CD4-positive, alpha-beta T cell treated with Interleukin-4 for 1 hour (primary cell): ENCODE data around the gene LYPD3.

Experiments
- DNase-seq, 2 donors: peaks; one replicate each; pipeline ENCODE4 v3.0.0-alpha.2; 2020 to 2022

Gene LYPD3

DNA sequence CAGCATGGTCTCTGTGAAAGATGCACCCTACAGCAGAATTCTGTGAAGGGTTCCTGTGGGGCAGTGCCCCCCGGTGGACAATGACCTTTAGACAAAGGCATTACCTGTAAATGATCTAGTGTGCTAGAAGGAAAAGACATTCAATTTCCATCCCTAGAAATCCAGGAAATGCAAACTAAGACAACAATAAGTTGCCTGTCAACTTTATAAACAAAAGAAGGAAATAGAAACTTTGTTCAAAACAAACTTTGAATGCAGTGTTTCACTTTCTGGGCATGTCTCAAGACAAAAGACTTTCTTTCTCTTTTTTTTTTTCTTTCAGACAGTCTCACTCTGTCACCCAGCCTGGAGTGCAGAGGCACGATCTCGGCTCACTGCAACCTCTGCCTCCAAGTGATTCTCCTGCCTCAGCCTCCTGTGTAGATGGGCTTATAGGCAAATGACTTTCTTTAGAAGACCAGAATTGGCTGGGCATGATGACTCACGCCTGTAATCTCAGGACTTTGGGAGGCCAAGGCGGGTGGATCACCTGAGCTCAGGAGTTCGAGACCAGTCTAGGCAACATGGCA is 35.2 kb downstream of the LYPD3 start:
- no peak for DNase-seq

DNA sequence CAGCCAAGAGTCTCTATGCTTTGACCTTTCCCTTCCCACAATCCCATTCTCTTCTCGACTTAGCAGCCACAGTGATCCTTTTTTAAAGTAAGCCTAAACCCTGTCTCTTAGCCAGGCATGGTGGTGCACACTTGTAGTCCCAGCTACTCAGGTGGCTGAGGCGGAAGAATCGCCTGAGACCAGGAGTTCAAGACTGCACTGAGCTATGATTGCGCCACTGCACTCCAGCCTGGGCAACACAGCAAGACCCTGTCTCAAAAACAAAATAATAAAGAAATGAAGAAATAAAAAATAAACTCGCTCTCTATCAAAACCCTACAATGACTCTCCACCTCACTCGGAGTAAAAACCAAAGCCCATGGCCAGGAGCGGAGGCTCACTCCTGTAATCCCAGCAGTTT is 36.0 kb downstream of the LYPD3 start:
- DNase-seq = no peak

DNA sequence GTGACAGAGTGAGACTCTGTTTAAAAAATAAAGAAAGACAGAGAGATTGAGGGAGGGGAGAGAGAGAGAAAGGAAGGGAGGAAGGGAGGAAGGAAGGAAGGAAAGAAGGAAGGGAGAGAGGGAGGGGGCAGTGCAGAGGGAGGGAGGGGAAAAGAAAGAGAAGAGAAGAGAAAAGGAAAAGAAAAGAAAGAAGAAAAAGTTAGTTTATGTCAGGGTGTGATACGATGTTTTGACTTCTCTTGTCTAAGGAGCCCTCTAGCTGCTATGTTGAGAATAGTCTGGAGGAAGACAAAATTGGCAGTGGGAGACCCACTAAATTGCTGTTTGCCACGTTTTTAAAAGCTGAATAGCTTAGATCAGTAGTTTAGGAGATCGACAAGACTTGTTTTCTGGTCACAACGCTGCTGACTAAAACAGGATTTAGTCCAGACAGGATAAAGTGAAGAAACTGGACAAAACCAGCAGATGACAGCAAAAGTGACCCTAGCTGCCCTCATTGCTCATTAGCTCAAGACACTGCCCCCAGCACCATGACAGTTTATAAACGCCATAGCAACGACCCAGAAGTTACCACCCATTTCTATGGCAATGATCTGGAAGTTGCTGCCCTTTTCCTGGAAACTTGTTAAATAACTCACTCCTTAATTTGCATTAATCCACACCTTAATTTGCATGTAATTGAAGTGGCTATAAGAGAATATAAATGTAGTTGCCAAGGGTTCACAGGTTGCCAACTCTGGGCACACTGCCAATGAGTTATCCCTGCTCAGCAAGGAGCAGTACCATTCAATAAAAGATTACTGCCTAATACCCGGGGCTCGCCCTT is 39.6 kb downstream of the LYPD3 start:
- no peak for DNase-seq

DNA sequence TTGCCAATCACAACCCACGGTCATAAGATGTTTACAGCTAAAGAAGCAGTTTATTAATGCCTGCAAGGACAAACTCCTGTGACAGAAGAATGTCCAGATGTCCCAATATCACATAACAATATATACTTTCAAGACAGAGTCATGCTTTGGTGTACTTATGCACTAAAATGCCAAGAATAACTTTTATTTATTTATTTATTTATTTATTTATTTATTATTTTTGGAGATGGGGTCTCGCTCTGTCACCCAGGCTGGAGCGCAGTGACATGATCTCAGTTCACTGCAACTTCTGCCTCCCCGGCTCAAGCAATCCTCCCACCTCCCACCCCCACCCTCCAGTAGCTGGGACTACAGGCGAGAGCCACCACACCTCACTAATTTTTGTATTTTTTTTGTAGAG is 41.6 kb downstream of the LYPD3 start:
- DNase-seq = no peak

DNA sequence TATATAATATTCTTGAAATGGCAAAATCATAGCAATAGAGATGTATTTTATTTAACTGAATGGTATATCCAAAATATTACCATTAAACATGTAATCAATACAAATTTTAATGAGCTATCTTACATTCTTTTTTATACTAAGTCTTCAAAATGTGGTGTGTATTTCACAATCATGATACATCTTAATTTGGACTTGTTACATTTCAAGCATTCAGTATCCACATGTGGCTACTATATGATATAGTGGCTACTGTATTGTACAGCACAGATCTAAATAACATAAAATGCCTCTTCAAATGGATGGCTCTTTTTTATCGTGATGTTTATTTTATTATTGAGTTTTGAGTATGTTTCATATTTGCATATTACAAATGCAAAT is 42.7 kb downstream of the LYPD3 start:
- DNase-seq = no peak

DNA sequence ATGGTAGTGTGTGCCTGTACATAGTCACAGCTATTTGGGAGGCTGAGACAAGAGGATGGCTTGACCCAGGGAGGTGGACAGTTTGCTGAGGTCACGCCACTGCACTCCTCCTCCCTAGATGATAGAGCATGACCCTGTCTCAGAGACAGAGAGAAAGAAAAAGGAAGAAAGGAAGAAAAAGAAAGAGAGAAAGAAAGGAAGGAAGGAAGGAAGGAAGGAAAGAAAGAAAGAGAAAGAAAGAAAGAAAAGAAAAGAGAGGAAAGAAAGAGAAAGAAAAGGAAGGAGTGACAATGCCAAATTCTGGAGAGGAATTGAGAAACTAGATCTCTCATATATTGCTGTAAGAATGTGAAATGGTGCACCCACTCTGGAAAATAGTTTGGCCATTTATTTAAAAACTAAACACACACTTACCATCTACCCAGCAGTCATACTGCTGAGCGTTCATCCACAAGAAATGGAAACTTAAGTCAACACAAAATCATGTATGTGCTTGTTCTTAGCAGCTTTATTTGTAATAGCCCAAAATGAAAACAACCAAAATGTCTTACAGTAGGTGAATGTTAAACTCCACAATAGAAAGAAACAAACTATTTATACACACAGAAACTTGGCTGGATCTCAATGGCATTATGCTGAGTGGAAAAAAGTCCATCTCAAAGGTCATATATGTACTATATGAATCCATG is 43.3 kb downstream of the LYPD3 start:
- no peak for DNase-seq

DNA sequence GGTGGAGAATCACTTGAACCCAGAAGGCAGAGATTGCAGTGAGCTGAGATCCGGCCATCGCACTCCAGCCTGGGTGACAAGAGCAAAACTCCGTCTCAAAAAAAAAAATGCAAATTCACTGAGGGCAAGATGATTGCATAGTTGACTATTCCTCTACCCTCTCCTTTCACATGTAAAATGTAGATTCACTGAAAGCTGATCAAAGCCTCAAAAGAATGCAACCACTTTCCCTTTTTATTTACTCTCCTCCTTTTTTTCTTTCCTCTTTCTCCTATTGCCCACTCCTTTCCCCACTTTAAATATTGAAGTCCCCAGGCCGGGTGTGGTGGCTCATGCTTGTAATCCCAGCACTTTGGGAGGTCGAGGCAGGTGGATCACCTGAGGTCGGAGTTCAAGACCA is 44.5 kb downstream of the LYPD3 start:
- no peak for DNase-seq

DNA sequence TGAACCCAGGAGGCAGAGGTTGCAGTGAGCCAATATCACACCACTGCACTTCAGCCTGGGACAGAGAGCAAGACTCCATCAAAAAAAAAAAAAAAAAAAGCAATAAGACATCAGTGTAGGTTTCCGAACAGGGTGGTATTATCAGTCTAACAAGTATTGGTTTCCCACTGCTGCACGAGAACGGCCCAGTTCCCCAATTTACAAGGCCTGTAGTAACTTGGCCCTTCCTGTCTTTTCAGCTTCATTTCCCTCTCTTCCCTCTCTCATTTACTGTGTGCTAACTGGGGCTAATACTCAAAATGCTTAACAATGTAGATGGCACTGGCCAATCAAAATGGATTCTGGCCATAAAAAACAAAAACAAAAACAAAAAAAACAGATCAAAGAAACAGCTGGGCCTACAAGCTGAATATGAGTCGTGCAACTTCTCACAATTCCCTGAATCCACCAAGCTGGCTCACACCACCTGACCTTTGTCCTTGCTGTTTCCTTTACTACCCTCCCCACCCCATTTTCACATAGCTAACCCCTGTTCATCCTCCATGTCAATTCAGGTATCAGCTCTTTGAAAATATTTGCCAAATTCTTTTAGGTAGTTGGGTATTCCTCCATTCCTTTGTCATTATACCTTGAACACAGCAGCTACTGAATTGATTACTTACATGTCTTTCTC is 48.3 kb downstream of the LYPD3 start:
- no peak for DNase-seq

DNA sequence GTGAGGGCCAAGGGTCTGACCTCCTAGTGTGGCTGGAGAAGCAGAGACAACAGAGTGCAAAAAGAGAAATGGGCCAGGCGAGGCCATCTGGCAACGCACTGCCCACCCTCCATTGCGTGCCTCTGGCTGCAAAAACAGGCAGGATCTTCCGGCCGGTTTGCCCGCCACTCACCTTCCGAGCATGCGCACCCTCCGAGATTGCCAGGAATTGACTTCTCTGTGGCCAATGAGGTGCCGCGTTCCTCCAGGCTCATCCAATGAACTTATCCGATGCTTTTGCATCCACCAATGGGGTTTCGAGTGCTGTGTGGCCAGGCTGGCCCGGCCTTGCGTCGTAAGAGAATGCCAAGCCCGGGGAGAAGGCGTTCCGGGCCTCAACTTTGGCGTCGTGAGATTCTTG is 50.9 kb downstream of the LYPD3 start, which contains the start of gene TEX101:
TEX101 (plus strand) TSS at position 337 of the 400 bp plus-strand sequence. CDS start 1,030 bp downstream, outside the sequence.
- DNase-seq = no peak

DNA sequence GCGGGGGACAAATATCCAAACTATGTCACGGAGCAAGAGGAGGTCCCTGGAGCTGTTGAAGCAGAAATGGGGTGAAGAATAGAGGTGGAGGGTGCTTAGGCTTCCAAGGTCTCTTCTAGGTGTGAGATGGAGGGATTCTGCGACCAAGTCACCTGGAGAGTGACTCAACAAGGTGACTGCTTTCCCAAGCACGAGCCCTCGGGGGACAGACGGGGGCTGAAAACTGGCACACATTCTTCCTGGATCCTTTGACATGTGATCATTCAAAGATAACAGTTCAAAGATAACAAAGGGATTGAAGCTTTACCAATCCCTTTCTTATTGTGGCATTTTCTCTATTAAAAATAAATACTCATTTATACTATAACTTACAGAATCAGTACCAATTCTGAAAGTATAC is 53.0 kb downstream of the LYPD3 start:
- DNase-seq = no peak
